Measurements from ENCODE around the gene TNKS1BP1. TPM values are rescaled to one million over a fixed set of nuclear protein-coding genes. Genes with fewer than 3 reads are reported as not detected.
"Not testable (repeated sequence)": the region's sequence is repeated elsewhere in the genome, so short reads cannot be mapped to it uniquely, and the experiment has no call there.

TNKS1BP1 gene
- total and polyA plus RNA-seq, 4 experiments from 2014 or later = 0.52 to 23.7 (median 10.9) TPM

DNA sequence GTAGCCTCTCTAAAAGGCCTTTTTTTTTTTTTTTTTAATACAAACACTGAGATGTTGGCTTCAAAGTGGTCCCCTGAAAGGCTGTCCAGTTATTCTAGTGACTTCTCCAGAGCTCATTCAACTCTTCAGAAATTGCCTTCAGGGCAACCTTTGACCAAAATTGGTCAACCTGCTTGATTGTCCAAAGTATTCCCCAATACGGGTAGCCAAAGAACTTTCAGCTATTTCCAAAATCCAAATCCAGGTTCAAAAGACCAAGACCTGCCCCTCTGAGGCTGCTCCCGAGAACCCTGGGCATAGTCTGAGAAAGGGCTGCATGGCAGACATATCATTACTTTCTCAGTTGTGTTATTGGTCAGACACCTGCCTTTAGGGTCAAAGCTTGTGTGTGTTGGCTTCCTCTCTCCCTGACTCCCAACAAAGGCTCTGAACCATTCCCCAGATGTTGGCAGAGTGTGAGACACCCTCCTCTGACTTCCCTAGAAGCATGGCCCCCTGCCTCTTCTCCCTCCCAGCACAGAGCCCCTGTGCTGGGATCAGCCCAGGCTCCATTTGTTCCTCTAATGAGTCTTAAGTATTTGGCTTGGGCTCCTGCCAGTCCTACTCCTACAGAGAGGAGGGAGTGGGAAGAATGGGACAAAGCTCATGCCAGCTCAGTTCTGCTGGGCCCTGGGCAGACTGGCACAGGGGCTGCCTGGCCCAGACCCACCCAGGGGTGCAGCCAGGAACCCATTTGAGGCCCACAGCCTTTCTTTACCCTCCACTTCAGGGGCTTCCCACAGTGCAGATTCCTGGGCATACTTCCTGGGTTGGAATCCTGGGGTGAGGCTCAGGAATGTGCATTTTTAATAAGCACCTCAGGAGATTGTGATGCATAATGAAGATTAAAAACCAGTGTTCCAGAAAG lies 30.3 kb downstream of the TNKS1BP1 start:
- H3K27ac ChIP-seq (ENCODE audit: low read depth, low read length) = no peak overlapping the region
- no peaks in the 10 kb centered on the region for H3K4me1 ChIP-seq (ENCODE audit: insufficient read depth, low read length)
- Mint-ChIP-seq H3K27ac (no peak overlapping the region), H3K4me3 (no peak overlapping the region), H3K36me3 (peaks cover 12 to 21% of the 10 kb centered on the region in 2 donors), H3K9me3 (peaks cover 0 to 20% (median 8%) of the 10 kb centered on the region in 8 donors), H3K4me1 (no peaks in the 10 kb centered on the region), H3K27me3 (peaks cover 0 to 2% of the 10 kb centered on the region in 2 donors)
- no peak for DNase-seq
- POLR2A ChIA-PET (ENCODE audit: partially characterized antibody) = no interaction called here
- CTCF ChIA-PET (ENCODE audit: partially characterized antibody) = no interaction called here
- H3K9me3 ChIP-seq (ENCODE audit: control insufficient read depth in 1 of 2, low read length in 2 of 2) = peaks cover 0 to 4% of the 10 kb centered on the region in 2 donors
- intact Hi-C loops (cut with micrococcal nuclease) = no loop called here
- H3K27me3 ChIP-seq (ENCODE audit: insufficient read depth, low read length) = no peaks in the 10 kb centered on the region
- peaks cover 1% of the 10 kb centered on the region for H3K36me3 ChIP-seq (ENCODE audit: insufficient read depth, low read length)
- H3K4me3 ChIP-seq (ENCODE audit: low read length in 2 of 2) = no peak overlapping the region

DNA sequence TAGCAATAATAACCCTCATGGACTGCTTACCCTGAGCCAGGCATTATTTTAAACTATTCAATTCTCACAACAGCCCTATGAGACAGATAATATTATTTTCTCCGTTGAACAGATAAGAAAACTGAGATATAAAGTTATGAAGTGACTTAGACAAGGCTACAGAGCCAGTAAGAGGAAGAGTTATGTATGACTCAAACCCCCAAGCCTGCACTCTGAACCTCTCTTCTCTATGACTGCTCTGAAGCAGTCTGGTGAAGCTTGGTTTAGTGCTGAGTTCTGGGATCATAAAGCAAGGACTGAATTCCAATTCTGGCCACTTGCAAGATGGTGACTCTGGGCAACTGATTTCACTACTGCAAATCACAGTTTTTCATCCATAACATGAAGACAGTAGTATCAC lies 34.5 kb downstream of the TNKS1BP1 start:
- ChIA-PET CTCF (ENCODE audit: partially characterized antibody) (no interaction called here), POLR2A (ENCODE audit: partially characterized antibody) (no interaction called here)
- intact Hi-C loops (cut with micrococcal nuclease) = no loop called here
- Histone ChIP-seq H3K4me1 (ENCODE audit: insufficient read depth, low read length) (no peaks in the 10 kb centered on the region), H3K4me3 (ENCODE audit: low read length in 2 of 2) (no peak overlapping the region), H3K36me3 (ENCODE audit: insufficient read depth, low read length) (no peaks in the 10 kb centered on the region), H3K27me3 (ENCODE audit: insufficient read depth, low read length) (no peaks in the 10 kb centered on the region), H3K9me3 (ENCODE audit: control insufficient read depth in 1 of 2, low read length in 2 of 2) (no peaks in the 10 kb centered on the region), H3K27ac (ENCODE audit: low read depth, low read length) (no peak overlapping the region)
- Mint-ChIP-seq H3K4me3 (no peak overlapping the region), H3K36me3 (no peaks in the 10 kb centered on the region), H3K9me3 (peaks cover 0 to 1% (median 0%) of the 10 kb centered on the region in 8 donors), H3K27me3 (peaks cover 3 to 10% of the 10 kb centered on the region in 2 donors), H3K27ac (no peak overlapping the region), H3K4me1 (no peaks in the 10 kb centered on the region)
- no peak for DNase-seq

DNA sequence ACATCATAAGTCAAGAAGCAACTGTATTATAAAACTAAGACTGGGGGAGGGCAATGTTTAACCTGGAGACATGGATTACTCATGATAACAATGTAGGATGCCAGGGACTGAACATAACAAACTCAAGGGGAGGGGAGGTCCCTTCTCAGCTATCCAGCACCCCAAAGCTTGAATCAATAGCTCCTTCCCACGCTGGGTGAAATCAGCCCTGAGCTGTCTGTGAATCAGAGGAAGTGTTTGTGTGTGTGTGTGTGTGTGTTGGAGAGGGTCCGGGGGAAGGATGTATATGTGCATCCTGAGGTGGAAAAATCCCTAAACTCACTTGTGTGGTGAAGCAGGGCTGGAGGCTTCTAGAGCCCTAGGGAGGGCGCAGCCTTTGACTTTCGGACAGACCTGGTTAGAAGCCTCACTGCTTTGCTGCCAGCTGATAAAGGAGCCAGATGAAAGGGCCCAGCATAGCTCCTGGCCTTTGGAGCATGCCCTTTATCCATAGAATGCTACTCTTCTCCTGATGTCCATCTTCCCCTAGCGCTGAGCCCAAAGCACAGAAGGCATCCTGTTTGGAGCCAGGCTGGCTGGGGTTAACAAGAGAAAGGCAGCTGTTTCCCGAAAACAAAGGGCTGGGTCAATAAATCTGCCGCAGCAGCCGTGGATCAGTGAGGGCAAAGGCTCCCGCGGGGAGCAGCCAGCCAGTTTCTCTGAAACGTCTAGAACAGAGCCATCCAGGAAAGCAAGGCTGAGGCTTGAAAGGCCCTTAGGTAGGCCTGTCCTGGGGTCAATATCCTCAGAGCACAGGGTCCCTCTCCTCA lies 35.8 kb downstream of the TNKS1BP1 start:
- no peaks in the 10 kb centered on the region for H3K9me3 ChIP-seq (ENCODE audit: control insufficient read depth in 1 of 2, low read length in 2 of 2)
- no peak overlapping the region for H3K27ac ChIP-seq (ENCODE audit: low read depth, low read length)
- H3K4me3 ChIP-seq (ENCODE audit: low read length in 2 of 2) = no peak overlapping the region
- peaks cover 0 to 3% (median 0%) of the 10 kb centered on the region in 8 donors for H3K9me3 Mint-ChIP-seq
- no peaks in the 10 kb centered on the region for H3K36me3 Mint-ChIP-seq
- H3K4me1 ChIP-seq (ENCODE audit: insufficient read depth, low read length) = no peaks in the 10 kb centered on the region
- intact Hi-C loops (cut with micrococcal nuclease) = no loop called here
- H3K4me1 Mint-ChIP-seq = no peaks in the 10 kb centered on the region
- H3K4me3 Mint-ChIP-seq = no peak overlapping the region
- DNase-seq = no peak
- no peaks in the 10 kb centered on the region for H3K27me3 ChIP-seq (ENCODE audit: insufficient read depth, low read length)
- ChIA-PET POLR2A (ENCODE audit: partially characterized antibody) (no interaction called here), CTCF (ENCODE audit: partially characterized antibody) (no interaction called here)
- no peak overlapping the region for H3K27ac Mint-ChIP-seq
- peaks cover 3 to 10% of the 10 kb centered on the region in 2 donors for H3K27me3 Mint-ChIP-seq
- no peaks in the 10 kb centered on the region for H3K36me3 ChIP-seq (ENCODE audit: insufficient read depth, low read length)

DNA sequence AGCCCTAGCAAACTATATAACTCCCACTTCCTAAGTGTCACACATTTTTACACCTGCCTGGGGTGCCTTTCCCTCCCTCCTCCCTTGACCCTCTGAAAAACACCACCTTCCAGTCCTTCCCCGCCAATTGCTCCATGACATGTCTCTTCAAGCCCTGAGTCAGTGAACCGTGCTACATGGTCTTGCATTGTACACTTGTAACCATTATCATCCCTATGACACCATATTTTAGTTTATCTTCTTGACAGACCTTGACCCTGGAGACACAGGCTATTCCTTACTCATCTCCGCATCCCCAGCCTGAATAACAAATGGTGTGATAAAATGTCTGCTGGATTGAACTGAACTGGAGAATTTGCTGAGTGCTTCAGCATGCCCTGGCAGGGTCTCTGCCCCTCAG lies 36.9 kb downstream of the TNKS1BP1 start:
- DNase-seq = no peak
- Mint-ChIP-seq H3K36me3 (no peaks in the 10 kb centered on the region), H3K4me3 (no peak overlapping the region), H3K9me3 (peaks cover 0 to 3% (median 0%) of the 10 kb centered on the region in 8 donors), H3K27ac (no peak overlapping the region), H3K27me3 (peaks cover 3 to 10% of the 10 kb centered on the region in 2 donors), H3K4me1 (no peaks in the 10 kb centered on the region)
- Histone ChIP-seq H3K4me3 (ENCODE audit: low read length in 2 of 2) (no peak overlapping the region), H3K9me3 (ENCODE audit: control insufficient read depth in 1 of 2, low read length in 2 of 2) (no peaks in the 10 kb centered on the region), H3K36me3 (ENCODE audit: insufficient read depth, low read length) (no peaks in the 10 kb centered on the region), H3K27ac (ENCODE audit: low read depth, low read length) (no peak overlapping the region), H3K27me3 (ENCODE audit: insufficient read depth, low read length) (no peaks in the 10 kb centered on the region), H3K4me1 (ENCODE audit: insufficient read depth, low read length) (no peaks in the 10 kb centered on the region)
- CTCF ChIA-PET (ENCODE audit: partially characterized antibody) = no interaction called here
- POLR2A ChIA-PET (ENCODE audit: partially characterized antibody) = no interaction called here
- intact Hi-C loops (cut with micrococcal nuclease) = no loop called here

DNA sequence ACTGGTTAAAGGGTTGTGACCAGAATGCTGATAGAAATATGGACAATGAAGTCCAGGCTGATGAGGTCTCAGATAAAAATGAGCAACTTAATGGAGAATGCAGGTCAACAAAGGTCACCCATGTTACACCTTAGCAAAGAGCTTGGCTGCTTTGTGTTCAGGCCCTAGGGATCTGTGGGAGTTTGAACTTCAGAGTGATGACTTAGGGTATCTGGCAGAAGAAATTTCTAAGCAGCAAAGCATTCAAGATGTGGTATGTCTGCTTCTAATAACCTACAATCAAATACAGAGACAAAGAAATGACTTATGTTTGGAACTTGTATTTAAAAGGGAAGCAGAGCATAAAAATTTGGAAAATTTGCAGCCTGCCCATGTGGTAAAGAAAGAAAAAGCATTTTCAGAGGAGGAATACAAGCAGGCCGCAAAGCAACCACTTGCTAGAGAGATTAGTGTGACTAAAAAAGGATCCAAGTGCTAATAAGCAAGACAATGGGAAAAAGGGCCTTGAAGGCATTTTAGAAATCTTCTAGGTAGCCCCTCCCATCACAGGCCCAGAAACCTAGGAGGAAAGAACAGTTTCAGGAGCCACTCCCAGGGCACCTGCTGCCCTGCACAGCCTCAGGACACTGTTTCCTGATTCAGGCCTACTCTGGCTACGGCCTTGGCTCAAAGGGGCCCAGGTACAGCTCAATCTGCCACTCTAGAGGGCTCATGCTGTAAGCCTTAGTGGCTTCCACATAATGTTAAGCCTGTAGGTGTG lies 41.3 kb downstream of the TNKS1BP1 start:
- Histone ChIP-seq H3K27me3 (ENCODE audit: insufficient read depth, low read length) (no peaks in the 10 kb centered on the region), H3K4me3 (ENCODE audit: low read length in 2 of 2) (no peak overlapping the region), H3K36me3 (ENCODE audit: insufficient read depth, low read length) (no peaks in the 10 kb centered on the region), H3K27ac (ENCODE audit: low read depth, low read length) (no peak overlapping the region), H3K4me1 (ENCODE audit: insufficient read depth, low read length) (no peaks in the 10 kb centered on the region), H3K9me3 (ENCODE audit: control insufficient read depth in 1 of 2, low read length in 2 of 2) (no peaks in the 10 kb centered on the region)
- no peaks in the 10 kb centered on the region for H3K4me1 Mint-ChIP-seq
- DNase-seq = no peak
- H3K27me3 Mint-ChIP-seq = peaks cover 7 to 13% of the 10 kb centered on the region in 2 donors
- ChIA-PET CTCF (ENCODE audit: partially characterized antibody) (interaction anchor here (1.4 kb wide), 1 partner anchor 33 kb away, joined by 4 read pairs; no protein-coding TSS in a partner anchor), POLR2A (ENCODE audit: partially characterized antibody) (no interaction called here)
- H3K9me3 Mint-ChIP-seq = peaks cover 0 to 17% (median 5%) of the 10 kb centered on the region in 8 donors
- no peak overlapping the region for H3K27ac Mint-ChIP-seq
- no peaks in the 10 kb centered on the region for H3K36me3 Mint-ChIP-seq
- H3K4me3 Mint-ChIP-seq = no peak overlapping the region
- intact Hi-C loops (cut with micrococcal nuclease) = no loop called here

DNA sequence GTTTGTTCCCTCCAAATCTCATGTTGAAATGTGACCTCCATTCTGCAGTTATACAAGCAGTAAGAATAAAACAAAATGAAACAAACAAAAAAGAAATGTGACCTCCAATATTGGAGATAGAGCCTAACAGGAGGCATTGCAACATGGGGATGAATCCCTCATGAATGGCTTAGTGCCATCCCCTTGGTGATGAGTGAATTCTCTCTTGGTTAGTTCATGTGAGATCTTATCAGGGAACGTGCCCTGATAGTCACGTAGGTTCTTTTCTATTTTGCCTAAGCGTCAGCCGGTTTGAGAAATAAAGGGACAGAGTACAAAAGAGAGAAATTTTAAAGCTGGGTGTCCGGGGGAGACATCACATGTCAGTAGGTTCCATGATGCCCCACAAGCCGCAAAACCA lies 43.2 kb downstream of the TNKS1BP1 start:
- H3K36me3 ChIP-seq (ENCODE audit: insufficient read depth, low read length); H3K4me1 Mint-ChIP-seq; CTCF ChIA-PET (ENCODE audit: partially characterized antibody); DNase-seq; intact Hi-C loops (cut with micrococcal nuclease); POLR2A ChIA-PET (ENCODE audit: partially characterized antibody); H3K27ac Mint-ChIP-seq; H3K4me1 ChIP-seq (ENCODE audit: insufficient read depth, low read length); H3K36me3 Mint-ChIP-seq; H3K27ac ChIP-seq (ENCODE audit: low read depth, low read length); H3K4me3 Mint-ChIP-seq; H3K9me3 ChIP-seq (ENCODE audit: control insufficient read depth in 1 of 2, low read length in 2 of 2); H3K4me3 ChIP-seq (ENCODE audit: low read length in 2 of 2); H3K27me3 ChIP-seq (ENCODE audit: insufficient read depth, low read length): not testable (repeated sequence)
- peaks cover 13 to 17% of the 10 kb centered on the region in 2 donors for H3K27me3 Mint-ChIP-seq
- peaks cover 0 to 17% (median 4%) of the 10 kb centered on the region in 8 donors for H3K9me3 Mint-ChIP-seq

DNA sequence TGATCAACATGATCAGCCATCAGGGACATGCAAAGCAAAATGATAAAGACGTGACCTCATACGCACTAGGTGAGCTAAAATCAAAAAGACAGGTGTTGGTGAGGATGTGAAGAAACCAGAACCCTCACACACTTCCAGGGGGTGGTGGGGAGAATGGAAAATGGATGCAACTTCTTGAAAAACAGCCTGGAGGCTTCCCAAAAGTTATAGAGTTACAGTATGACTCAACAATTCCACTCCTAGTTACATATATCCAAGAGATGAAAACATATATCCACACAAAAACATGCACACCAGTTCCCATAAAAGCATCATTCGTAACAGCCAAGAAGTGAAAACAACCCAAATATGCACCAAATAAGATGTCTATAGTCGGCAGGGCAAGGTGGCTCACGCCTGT lies 45.6 kb downstream of the TNKS1BP1 start:
- Mint-ChIP-seq H3K36me3 (no peaks in the 10 kb centered on the region), H3K27ac (no peak overlapping the region), H3K9me3 (peaks cover 0 to 16% (median 5%) of the 10 kb centered on the region in 8 donors), H3K27me3 (peaks cover 15 to 20% of the 10 kb centered on the region in 2 donors), H3K4me1 (peaks cover 3 to 6% (median 4%) of the 10 kb centered on the region in 4 donors), H3K4me3 (no peak overlapping the region)
- Histone ChIP-seq H3K4me1 (ENCODE audit: insufficient read depth, low read length) (no peaks in the 10 kb centered on the region), H3K9me3 (ENCODE audit: control insufficient read depth in 1 of 2, low read length in 2 of 2) (no peaks in the 10 kb centered on the region), H3K27ac (ENCODE audit: low read depth, low read length) (no peak overlapping the region), H3K36me3 (ENCODE audit: insufficient read depth, low read length) (no peaks in the 10 kb centered on the region), H3K27me3 (ENCODE audit: insufficient read depth, low read length) (peaks cover 4% of the 10 kb centered on the region), H3K4me3 (ENCODE audit: low read length in 2 of 2) (no peak overlapping the region)
- DNase-seq = no peak
- intact Hi-C loops (cut with micrococcal nuclease) = no loop called here
- ChIA-PET POLR2A (ENCODE audit: partially characterized antibody) (no interaction called here), CTCF (ENCODE audit: partially characterized antibody) (no interaction called here)
